GM10847 (cell line): Measurements from ENCODE around the gene ARHGEF37.

Experiments used
- POLR2A ChIP-seq: IDR thresholded peaks from 2 replicates; pipeline ENCODE4 v1.6.1; 2011; ENCODE audit not compliant: insufficient read length; ENCODE audit errors: extremely low read depth

The ARHGEF37 gene

DNA sequence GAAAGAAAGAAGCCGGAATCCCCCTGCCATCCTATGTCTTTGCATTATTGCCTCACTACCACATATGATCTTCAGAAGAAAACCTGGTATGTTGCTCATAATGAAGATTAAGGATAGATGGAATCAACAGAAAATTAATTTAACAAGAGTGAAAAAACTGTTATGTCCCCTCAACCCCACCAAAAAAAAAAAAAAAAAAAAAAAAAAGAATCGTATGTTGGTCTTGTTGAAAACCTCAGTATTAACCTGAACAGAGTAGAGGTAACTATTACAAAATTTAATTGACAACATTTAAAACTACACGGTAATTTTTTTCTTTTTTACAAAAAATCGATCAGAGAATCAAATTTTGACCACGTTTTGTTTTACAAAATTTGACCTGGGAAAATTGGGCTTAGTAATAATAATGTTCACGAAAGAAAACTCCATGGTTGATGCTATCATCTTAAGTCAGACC, 29.2 kb upstream of the ARHGEF37 start:
- no peak for TF ChIP-seq POLR2A

DNA sequence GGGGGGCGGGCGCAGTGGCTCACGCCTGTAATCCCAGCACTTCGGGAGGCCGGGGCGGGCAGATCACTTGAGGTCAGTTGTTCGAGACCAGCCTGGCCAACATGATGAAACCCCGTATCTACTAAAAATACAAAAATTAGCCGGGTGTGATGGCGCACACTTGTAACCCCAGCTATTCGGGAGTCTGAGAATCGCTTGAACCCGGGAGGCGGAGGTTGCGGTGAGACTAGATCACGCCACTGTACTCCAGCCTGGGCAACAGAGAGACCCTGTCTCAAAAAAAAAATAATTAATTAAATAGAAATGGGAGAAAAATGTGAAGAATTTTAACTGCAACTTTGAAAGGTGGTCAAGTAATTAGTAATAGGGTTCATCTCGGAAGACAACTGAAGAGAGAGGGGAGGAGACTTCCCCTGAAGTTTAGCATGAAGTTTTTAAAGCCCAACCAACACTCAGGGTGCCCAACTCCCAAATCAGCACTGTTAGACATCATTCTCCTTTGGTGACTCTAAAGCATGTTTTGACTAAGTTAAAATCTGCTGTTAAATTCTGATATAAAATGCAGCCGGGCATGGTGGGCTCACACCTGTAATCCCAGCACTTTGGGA, 28.6 kb upstream of the ARHGEF37 start:
- TF ChIP-seq POLR2A = no peak

DNA sequence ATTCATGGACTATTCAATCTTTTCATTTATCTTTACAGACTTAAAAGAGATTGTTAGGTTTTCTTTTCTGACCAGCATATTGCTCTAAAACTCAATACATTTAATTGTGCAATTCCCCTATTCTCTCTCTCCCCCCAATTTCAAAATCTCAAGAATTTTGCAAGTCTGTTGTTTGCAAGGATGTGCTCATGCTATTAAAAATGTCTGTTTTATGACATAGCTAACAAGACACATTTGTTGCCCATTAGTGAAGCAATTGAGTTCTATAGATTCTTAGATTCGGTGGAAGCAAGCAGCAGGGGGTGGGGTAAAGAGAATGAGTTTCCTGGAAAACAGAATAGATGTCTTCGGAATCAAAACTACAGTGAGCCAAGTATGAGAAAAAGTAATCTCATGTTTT, 21.6 kb upstream of the ARHGEF37 start:
- no peak for TF ChIP-seq POLR2A

GRCh38 chr5:149561848-149562247, 19.4 kb upstream of the ARHGEF37 start:
- TF ChIP-seq POLR2A = no peak

DNA sequence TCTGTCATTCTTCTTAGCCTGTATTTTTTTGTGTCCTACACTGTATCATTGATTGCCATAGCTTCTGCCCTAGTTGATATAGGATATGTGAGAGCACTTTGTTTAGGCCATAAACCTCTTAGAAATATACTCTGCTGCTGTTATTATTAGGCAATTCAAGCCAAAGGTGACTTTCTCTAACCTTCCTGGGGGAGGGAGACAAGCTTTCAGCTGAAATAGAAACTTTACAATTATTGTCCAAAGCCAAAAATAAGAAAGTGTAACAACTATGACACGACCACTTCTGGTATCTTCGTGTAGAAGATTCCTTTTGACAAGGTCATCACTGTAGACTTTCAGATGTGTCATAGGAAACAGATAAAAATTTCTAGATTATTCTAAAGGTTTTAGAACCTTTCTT, 17.8 kb upstream of the ARHGEF37 start:
- no peak for TF ChIP-seq POLR2A

DNA sequence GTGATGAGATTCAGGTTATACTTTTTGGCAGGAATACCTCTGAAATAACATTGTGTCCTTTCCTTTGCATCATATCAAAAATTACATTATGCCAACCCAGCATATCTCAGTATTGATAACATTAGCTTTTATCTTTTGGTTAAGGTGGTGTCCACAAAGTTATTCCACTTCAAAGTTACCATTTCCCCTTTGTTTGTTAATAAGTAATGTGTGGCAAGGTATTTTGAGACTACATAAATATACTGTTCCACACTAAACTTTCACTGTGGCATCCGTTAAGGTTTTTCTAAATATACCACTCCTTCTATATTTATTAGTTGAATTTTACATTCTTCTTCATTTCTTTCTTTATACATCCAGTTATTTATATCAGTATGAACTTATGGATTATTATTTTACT, 14.1 kb upstream of the ARHGEF37 start:
- no peak for TF ChIP-seq POLR2A

GRCh38 chr5:149572170-149572569, 9.1 kb upstream of the ARHGEF37 start:
- no peak for TF ChIP-seq POLR2A

GRCh38 chr5:149572576-149573231, 8.6 kb upstream of the ARHGEF37 start:
- no peak for TF ChIP-seq POLR2A

DNA sequence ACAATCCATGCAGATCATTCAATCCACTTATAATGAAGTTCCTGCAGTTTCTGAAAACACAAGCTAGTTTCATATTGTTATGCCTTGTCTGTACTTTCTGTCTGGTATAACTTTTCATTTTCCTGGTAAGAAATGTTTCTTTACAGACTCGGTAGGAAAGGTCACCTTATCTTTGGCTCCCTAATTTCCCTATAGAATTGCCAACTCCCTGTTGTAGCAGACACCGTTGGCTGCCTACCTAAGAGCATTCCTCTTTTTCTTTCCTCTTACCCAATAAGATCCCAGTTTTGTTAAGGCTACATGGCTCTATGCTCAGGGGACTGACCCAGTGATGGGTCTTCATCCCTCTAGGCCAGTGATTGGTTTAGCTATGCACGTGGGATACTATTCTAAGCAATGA, 6.2 kb upstream of the ARHGEF37 start:
- no peak for TF ChIP-seq POLR2A

GRCh38 chr5:149576021-149576420, 5.3 kb upstream of the ARHGEF37 start:
- TF ChIP-seq POLR2A = no peak

GRCh38 chr5:149578896-149579295, 2.4 kb upstream of the ARHGEF37 start:
- TF ChIP-seq POLR2A = no peak

DNA sequence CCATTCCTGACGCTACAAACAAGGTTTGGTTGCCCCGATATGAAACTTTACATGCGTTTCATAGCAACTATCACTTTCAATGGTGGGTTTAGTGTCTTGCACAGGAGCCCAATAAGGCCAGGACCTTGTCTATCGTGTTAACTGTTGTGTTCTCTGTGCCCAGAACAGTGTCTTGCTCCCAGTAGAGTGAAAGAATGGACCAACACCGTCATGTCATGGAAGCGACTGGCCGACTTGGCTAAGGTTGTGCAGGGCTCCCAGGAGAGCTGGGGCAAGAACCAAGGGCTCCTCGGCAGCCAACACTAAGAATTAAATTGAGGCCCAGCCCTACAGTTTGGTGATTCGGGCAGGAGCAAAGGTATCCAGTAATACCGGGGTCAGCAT, 498 bp upstream of the ARHGEF37 start:
- no peak for TF ChIP-seq POLR2A

DNA sequence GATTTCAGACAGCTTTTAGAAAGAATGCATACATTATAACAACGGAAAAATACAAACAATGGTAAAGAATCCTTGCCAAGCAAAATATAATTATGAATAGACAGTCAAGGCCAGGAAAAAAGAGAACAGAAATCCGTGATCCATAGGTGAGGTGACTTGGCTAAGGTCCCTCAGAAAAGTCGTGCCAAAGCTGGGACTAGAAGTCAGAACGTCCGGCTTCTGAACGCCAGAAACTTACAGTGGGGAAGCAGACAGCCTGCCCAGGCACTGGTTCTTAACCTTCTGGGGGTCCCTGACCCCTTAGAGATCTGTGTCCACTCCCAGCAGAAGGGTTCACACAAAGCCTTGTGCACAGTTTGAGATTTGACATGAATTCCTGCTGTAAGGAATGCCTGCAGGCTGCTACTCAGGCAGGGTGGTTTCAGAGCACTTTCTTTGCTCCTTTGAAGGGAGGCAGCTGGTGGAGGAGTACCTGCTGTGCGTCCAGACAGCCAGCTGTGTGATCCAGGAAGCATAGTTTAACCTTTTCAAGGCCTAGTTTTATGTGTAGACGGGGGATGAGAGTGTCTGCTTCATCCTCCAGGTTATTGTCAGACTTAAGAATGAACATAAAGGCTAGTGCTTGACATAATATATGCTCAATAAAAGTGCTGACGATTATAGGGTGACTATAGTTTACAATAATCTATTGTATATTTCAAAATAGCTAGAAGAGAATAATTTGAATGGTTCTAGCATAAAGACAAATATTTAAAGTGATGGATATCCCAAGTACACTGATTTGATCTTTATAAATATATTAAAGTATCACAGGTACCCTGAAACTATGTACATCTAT, 852 bp downstream of the ARHGEF37 start:
- no peak for TF ChIP-seq POLR2A

- no peak for TF ChIP-seq POLR2A
These were observed 2.1 kb downstream of the ARHGEF37 start for GRCh38 chr5:149583394-149583793.

- TF ChIP-seq POLR2A = no peak
These were observed 2.8 kb downstream of the ARHGEF37 start for GRCh38 chr5:149584121-149584520.

GRCh38 chr5:149585910-149586309, 4.6 kb downstream of the ARHGEF37 start:
- TF ChIP-seq POLR2A = no peak
